Mesendoderm (in vitro differentiated cells): Measurements from ENCODE around the gene CLDN9.
"Not testable (repeated sequence)": the region's sequence is repeated elsewhere in the genome, so short reads cannot be mapped to it uniquely, and the experiment has no call there.

Experiments
- DNase-seq: peaks from one replicate; pipeline ENCODE4 v3.0.0; 2013
- H2AK5ac ChIP-seq: 2 replicates; pipeline ENCODE4 v1.6.1; 2013; ENCODE audit warnings: low read length, inconsistent platforms
- H2BK120ac ChIP-seq: 2 replicates; pipeline ENCODE4 v1.6.1; 2013; ENCODE audit warnings: low read depth, mild to moderate bottlenecking, low read length, moderate library complexity, mixed read lengths
- H2BK15ac ChIP-seq: replicated peaks from 2 replicates; pipeline ENCODE4 v1.6.1; 2013; ENCODE audit warnings: low read depth, mild to moderate bottlenecking, moderate library complexity
- H2BK5ac ChIP-seq: 2 replicates; pipeline ENCODE4 v1.6.1; 2013; ENCODE audit warnings: low read length, inconsistent platforms
- H3K18ac ChIP-seq: 2 replicates; pipeline ENCODE4 v1.6.1; 2013; ENCODE audit warnings: mild to moderate bottlenecking, low read length, mixed read lengths
- H3K23ac ChIP-seq: one replicate; pipeline ENCODE4 v1.6.1; 2013; ENCODE audit warnings: low read length
- H3K27ac ChIP-seq: 2 replicates; pipeline ENCODE4 v1.5.1; 2013; ENCODE audit warnings: low read depth, mild to moderate bottlenecking, inconsistent platforms, low read length, moderate library complexity
- H3K27me3 ChIP-seq: 2 replicates; pipeline ENCODE4 v1.6.1; 2013; ENCODE audit warnings: low read length, control low read depth, mild to moderate bottlenecking, inconsistent platforms; ENCODE audit not compliant: insufficient read depth, poor library complexity
- H3K36me3 ChIP-seq: 2 replicates; pipeline ENCODE4 v1.6.1; 2013; ENCODE audit warnings: low read length, inconsistent platforms; ENCODE audit not compliant: control insufficient read depth, insufficient read depth
- H3K4ac ChIP-seq: one replicate; pipeline ENCODE4 v1.6.1; 2013; ENCODE audit warnings: low read depth, mild to moderate bottlenecking, low read length, moderate library complexity
- H3K4me1 ChIP-seq: 2 replicates; pipeline ENCODE4 v1.6.1; 2013; ENCODE audit warnings: low read depth, low read length, inconsistent platforms; ENCODE audit not compliant: control insufficient read depth
- H3K4me2 ChIP-seq: 2 replicates; pipeline ENCODE4 v1.6.1; 2013; ENCODE audit warnings: low read length
- H3K4me3 ChIP-seq: 2 replicates; pipeline ENCODE4 v1.5.1; 2013; ENCODE audit warnings: mild to moderate bottlenecking, low read length
- H3K56ac ChIP-seq: one replicate; pipeline ENCODE4 v1.6.1; 2013; ENCODE audit warnings: low read length
- H3K79me1 ChIP-seq: 2 replicates; pipeline ENCODE4 v1.6.1; 2013; ENCODE audit warnings: low read length, inconsistent platforms
- H3K79me2 ChIP-seq: 2 replicates; pipeline ENCODE4 v1.6.1; 2013; ENCODE audit warnings: mild to moderate bottlenecking, low read length; ENCODE audit not compliant: control insufficient read depth, insufficient read depth
- H3K9ac ChIP-seq: 2 replicates; pipeline ENCODE4 v1.6.1; 2013; ENCODE audit warnings: low read length, inconsistent platforms
- H4K5ac ChIP-seq: one replicate; pipeline ENCODE4 v1.6.1; 2013; ENCODE audit warnings: low read length
- H4K8ac ChIP-seq: one replicate; pipeline ENCODE4 v1.6.1; 2013; ENCODE audit warnings: low read depth, mild to moderate bottlenecking, control low read depth, low read length, moderate library complexity
- WGBS: extraction: QIAGEN DNeasy Blood & Tissue Kit; methylation state at CpG from one replicate; pipeline ENCODE4 v1.1.7; 2013; ENCODE audit warnings: low lambda C conversion rate, missing lambda C conversion rate; ENCODE audit not compliant: insufficient coverage; ENCODE audit errors: extremely low coverage; 5-methylcytosine and 5-hydroxymethylcytosine counted together

Gene CLDN9

GRCh38 chr16:3054965-3055733, 42.4 kb downstream of the CLDN9 start:
- Histone ChIP-seq H4K5ac (no peak overlapping the region), H3K27me3 (no peaks in the 10 kb centered on the region), H3K36me3 (no peaks in the 10 kb centered on the region), H2AK5ac (no peak overlapping the region), H3K56ac (peak overlapping the region; percentile 3), H3K4ac (no peak overlapping the region), H2BK15ac (no peak overlapping the region), H3K4me2 (no peak overlapping the region), H3K79me1 (no peaks in the 10 kb centered on the region), H3K9ac (no peak overlapping the region), H3K27ac (no peak overlapping the region), H3K4me3 (no peak overlapping the region), H4K8ac (no peak overlapping the region), H2BK120ac (no peak overlapping the region), H3K18ac (no peak overlapping the region), H3K79me2 (no peaks in the 10 kb centered on the region), H3K23ac (no peak overlapping the region), H3K4me1 (no peaks in the 10 kb centered on the region), H2BK5ac (no peak overlapping the region)
- DNase-seq = no peak
- no CpG with 5 or more reads among the region's 17 CpGs for WGBS

- DNase-seq, H2BK120ac ChIP-seq, H4K8ac ChIP-seq, H2AK5ac ChIP-seq, H3K9ac ChIP-seq, H3K4me2 ChIP-seq, H3K18ac ChIP-seq, H3K4me3 ChIP-seq, H3K27me3 ChIP-seq, H3K79me1 ChIP-seq, H3K4me1 ChIP-seq, H2BK15ac ChIP-seq, H3K56ac ChIP-seq, H3K27ac ChIP-seq, H3K4ac ChIP-seq, H3K23ac ChIP-seq, H2BK5ac ChIP-seq, H4K5ac ChIP-seq, H3K79me2 ChIP-seq, H3K36me3 ChIP-seq: not testable (repeated sequence)
- WGBS = no CpG with 5 or more reads among the region's 9 CpGs
Observed at GRCh38 chr16:3055734-3056115, 43.0 kb downstream of the CLDN9 start.

GRCh38 chr16:3056336-3057180, 43.8 kb downstream of the CLDN9 start:
- Histone ChIP-seq H2AK5ac (no peak overlapping the region), H4K8ac (no peak overlapping the region), H2BK5ac (no peak overlapping the region), H3K36me3 (no peaks in the 10 kb centered on the region), H3K18ac (no peak overlapping the region), H3K23ac (no peak overlapping the region), H3K4ac (no peak overlapping the region), H4K5ac (no peak overlapping the region), H3K27me3 (no peaks in the 10 kb centered on the region), H3K4me1 (no peaks in the 10 kb centered on the region), H3K56ac (no peak overlapping the region), H2BK15ac (no peak overlapping the region), H2BK120ac (no peak overlapping the region), H3K27ac (no peak overlapping the region), H3K9ac (no peak overlapping the region), H3K79me2 (no peaks in the 10 kb centered on the region), H3K4me2 (no peak overlapping the region), H3K79me1 (no peaks in the 10 kb centered on the region), H3K4me3 (no peak overlapping the region)
- WGBS = no CpG with 5 or more reads among the region's 19 CpGs
- DNase-seq = no peak

- WGBS = no CpG with 5 or more reads among the region's 22 CpGs
- Histone ChIP-seq H2BK5ac (no peak overlapping the region), H3K56ac (no peak overlapping the region), H3K18ac (no peak overlapping the region), H3K36me3 (no peaks in the 10 kb centered on the region), H4K5ac (no peak overlapping the region), H3K4me3 (no peak overlapping the region), H3K23ac (no peak overlapping the region), H3K9ac (no peak overlapping the region), H3K27ac (no peak overlapping the region), H3K4me1 (no peaks in the 10 kb centered on the region), H2AK5ac (no peak overlapping the region), H2BK15ac (no peak overlapping the region), H3K79me1 (no peaks in the 10 kb centered on the region), H3K4ac (no peak overlapping the region), H4K8ac (no peak overlapping the region), H3K79me2 (no peaks in the 10 kb centered on the region), H2BK120ac (no peak overlapping the region), H3K27me3 (no peaks in the 10 kb centered on the region), H3K4me2 (peak overlapping the region; percentile 64)
- DNase-seq = no peak
Observed at GRCh38 chr16:3057181-3058138, 44.7 kb downstream of the CLDN9 start.

GRCh38 chr16:3058139-3059030, 45.7 kb downstream of the CLDN9 start:
- Histone ChIP-seq H3K4me2 (peak overlapping the region; percentile 78), H2AK5ac (no peak overlapping the region), H3K79me2 (no peaks in the 10 kb centered on the region), H3K18ac (peak overlapping the region; percentile 25), H3K79me1 (no peaks in the 10 kb centered on the region), H3K36me3 (no peaks in the 10 kb centered on the region), H3K9ac (peak overlapping the region; percentile 91), H2BK120ac (no peak overlapping the region), H3K4me1 (no peaks in the 10 kb centered on the region), H3K23ac (peak overlapping the region; percentile 15), H4K8ac (no peak overlapping the region), H3K4me3 (peak overlapping the region; percentile 62), H3K27me3 (no peaks in the 10 kb centered on the region), H2BK15ac (no peak overlapping the region), H2BK5ac (no peak overlapping the region), H4K5ac (no peak overlapping the region), H3K4ac (no peak overlapping the region), H3K27ac (no peak overlapping the region), H3K56ac (peak overlapping the region; percentile 96)
- peak; percentile 81 for DNase-seq
- no CpG with 5 or more reads among the region's 77 CpGs for WGBS
